Gastroesophageal sphincter (tissue), 3 donors: ENCODE measurements around the gene MPND.

Source experiments
- POLR2A ChIP-seq, 2 donors: fragments of 450-650 bp; IDR thresholded peaks; one replicate each; pipeline ENCODE4 v1.6.1; 2017; ENCODE audit warnings: antibody characterized with exemption in 2 of 2, mild to moderate bottlenecking in 2 of 2, moderate library complexity in 1 of 2
- TF ChIP-seq, protein P1 (sequence below), 4 experiments: fragments of 200-600 bp in 2 of 4; fragments of 450-650 bp in 2 of 4; sonication (generic) in 1 of 4; IDR thresholded peaks; one replicate each; pipeline ENCODE4 v1.5.1; 2017 to 2019; ENCODE audit warnings: antibody characterized with exemption in 4 of 4, mild to moderate bottlenecking in 2 of 4, moderate library complexity in 2 of 4

DNA sequence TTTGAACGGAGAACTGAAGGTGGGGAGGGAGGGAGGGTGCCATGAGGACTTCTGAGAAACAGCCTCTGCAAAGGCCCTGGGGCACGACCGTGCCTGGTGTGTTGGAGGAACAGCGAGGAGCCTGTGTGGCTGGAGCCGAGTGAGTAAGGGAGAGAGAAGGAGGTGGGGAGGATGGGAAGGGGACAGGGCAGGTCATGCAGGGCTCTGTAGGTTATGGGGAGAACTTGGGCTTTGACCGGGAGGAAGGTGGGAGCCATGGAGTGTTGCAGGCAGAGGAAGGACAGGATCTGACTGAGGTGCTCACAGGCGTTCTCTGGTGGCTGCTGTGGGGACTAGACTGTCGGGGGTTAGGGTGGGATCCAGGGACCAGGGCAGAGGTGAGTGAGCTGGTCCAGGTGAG is 6.7 kb downstream of the MPND start:
- TF ChIP-seq, protein P1, sequence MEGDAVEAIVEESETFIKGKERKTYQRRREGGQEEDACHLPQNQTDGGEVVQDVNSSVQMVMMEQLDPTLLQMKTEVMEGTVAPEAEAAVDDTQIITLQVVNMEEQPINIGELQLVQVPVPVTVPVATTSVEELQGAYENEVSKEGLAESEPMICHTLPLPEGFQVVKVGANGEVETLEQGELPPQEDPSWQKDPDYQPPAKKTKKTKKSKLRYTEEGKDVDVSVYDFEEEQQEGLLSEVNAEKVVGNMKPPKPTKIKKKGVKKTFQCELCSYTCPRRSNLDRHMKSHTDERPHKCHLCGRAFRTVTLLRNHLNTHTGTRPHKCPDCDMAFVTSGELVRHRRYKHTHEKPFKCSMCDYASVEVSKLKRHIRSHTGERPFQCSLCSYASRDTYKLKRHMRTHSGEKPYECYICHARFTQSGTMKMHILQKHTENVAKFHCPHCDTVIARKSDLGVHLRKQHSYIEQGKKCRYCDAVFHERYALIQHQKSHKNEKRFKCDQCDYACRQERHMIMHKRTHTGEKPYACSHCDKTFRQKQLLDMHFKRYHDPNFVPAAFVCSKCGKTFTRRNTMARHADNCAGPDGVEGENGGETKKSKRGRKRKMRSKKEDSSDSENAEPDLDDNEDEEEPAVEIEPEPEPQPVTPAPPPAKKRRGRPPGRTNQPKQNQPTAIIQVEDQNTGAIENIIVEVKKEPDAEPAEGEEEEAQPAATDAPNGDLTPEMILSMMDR (IDR thresholded peaks at IDR 0.05) = no peak
- no peak for TF ChIP-seq POLR2A (IDR thresholded peaks at IDR 0.05)
